ENCODE data around the gene XCL2.
"Not testable (repeated sequence)": the region's sequence is repeated elsewhere in the genome, so short reads cannot be mapped to it uniquely, and the experiment has no call there.

Gene XCL2

DNA sequence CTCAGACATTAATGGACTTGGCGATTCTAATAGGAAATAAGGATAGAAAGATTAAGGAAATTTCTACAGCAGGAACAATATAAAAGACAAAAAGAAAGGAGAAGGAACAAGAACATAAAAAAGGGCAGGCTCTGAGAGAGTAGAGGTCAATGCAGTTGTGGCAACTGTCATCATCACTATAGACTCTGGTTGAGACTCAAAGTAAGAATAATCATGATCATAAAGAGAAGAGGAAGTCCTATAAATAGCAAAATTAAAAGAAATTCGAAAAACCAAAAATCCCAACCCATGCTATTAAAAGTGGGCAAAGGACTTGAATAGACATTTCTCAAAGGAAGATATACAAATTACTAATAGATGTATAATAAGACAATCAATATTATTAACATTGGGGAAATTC lies 18.2 kb upstream of the XCL2 start:
- H3K27me3 ChIP-seq (ENCODE audit: control insufficient read depth, insufficient read depth, low read length, poor library complexity, severe bottlenecking): no peaks in the 10 kb centered on the region
- no peak overlapping the region for H3K27ac ChIP-seq (ENCODE audit: insufficient read depth, low read depth, low read length, poor library complexity, severe bottlenecking)
- H3K36me3 ChIP-seq (ENCODE audit: control insufficient read depth, insufficient read depth, low read length): no peaks in the 10 kb centered on the region
- 86% methylated on average over 1 of the region's 2 CpGs; no CpG with 5 or more reads in 1 of the 2 experiments for WGBS, 2 experiments
- H3K4me1 ChIP-seq (ENCODE audit: control insufficient read depth, insufficient read depth, low read length): no peaks in the 10 kb centered on the region
- H3K9me3 ChIP-seq (ENCODE audit: control insufficient read depth, low read length): no peaks in the 10 kb centered on the region
- no peak overlapping the region for H3K4me3 ChIP-seq (ENCODE audit: insufficient read depth, low read depth, low read length)

DNA sequence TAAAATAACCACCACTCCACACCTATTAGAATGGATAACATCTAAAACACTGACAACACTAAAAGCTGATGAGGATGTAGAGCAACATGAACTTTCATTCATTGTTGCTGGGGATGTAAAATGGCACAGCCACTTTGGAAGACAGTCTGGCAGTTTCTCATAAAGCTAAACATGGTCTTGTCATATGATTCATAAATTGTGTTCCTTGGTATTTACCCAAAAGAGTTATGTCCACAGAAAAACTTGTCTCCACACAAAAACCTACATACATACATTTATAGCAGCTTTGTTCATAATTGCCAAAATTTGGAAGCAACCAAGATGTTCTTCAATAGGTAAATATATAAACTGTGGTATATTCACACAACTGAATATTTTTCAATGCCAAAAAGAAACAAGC lies 16.6 kb upstream of the XCL2 start:
- no peaks in the 10 kb centered on the region for H3K36me3 ChIP-seq (ENCODE audit: control insufficient read depth, insufficient read depth, low read length)
- H3K4me3 ChIP-seq (ENCODE audit: insufficient read depth, low read depth, low read length): no peak overlapping the region
- no peaks in the 10 kb centered on the region for H3K27me3 ChIP-seq (ENCODE audit: control insufficient read depth, insufficient read depth, low read length, poor library complexity, severe bottlenecking)
- no peak overlapping the region for H3K27ac ChIP-seq (ENCODE audit: insufficient read depth, low read depth, low read length, poor library complexity, severe bottlenecking)
- no peaks in the 10 kb centered on the region for H3K9me3 ChIP-seq (ENCODE audit: control insufficient read depth, low read length)
- no peaks in the 10 kb centered on the region for H3K4me1 ChIP-seq (ENCODE audit: control insufficient read depth, insufficient read depth, low read length)

DNA sequence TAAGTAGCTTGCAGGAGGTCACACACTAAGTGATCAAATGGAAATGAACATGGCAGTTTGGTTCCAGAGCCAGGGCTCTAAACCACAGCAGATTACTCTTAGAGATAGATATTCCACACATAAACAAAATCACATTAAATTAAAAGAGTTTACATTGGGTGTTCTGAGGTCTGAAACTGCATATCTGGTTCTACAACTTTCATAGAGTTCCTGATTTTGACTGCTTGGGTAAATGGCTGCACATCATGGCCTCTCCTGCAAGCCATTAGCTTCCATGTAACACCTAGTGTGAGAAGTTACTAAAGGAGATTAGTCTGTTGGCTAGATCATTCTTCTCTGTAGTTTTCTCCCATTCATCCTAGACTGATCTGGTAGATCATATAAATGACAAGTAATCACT lies 12.8 kb upstream of the XCL2 start:
- Histone ChIP-seq H3K9me3 (ENCODE audit: control insufficient read depth, low read length) (no peaks in the 10 kb centered on the region), H3K4me3 (ENCODE audit: insufficient read depth, low read depth, low read length) (no peak overlapping the region), H3K27me3 (ENCODE audit: control insufficient read depth, insufficient read depth, low read length, poor library complexity, severe bottlenecking) (no peaks in the 10 kb centered on the region), H3K4me1 (ENCODE audit: control insufficient read depth, insufficient read depth, low read length) (no peaks in the 10 kb centered on the region), H3K27ac (ENCODE audit: insufficient read depth, low read depth, low read length, poor library complexity, severe bottlenecking) (no peak overlapping the region), H3K36me3 (ENCODE audit: control insufficient read depth, insufficient read depth, low read length) (no peaks in the 10 kb centered on the region)

DNA sequence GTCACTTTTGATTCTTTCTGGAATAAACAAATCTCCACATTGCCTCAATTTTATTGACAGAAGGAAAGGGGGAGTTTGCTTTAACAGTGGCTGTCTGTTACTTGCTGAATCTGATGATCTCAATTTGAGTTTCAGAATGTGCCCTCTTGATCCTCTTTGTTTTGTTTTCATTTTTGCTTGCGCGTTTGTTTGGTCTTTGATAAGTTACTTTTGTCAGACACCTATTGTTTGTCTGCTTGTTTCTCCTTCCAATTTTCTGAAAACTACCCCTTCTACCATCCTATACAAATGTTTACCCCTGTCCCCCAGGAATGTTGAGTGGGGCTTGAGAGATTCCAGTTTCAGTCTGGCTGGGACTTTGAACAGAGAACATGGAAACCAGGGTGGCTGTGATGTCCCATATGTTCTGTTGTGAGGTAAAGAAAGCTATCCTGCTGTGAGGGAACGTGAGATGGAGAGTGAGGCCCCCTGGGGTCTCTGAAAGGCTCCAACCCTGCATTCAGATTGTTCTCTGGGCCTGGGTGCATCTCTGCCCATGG lies 11.8 kb upstream of the XCL2 start:
- 68% methylated on average over 3 of the region's 3 CpGs for WGBS, 2 experiments
- no peaks in the 10 kb centered on the region for H3K36me3 ChIP-seq (ENCODE audit: control insufficient read depth, insufficient read depth, low read length)
- no peaks in the 10 kb centered on the region for H3K4me1 ChIP-seq (ENCODE audit: control insufficient read depth, insufficient read depth, low read length)
- no peak overlapping the region for H3K4me3 ChIP-seq (ENCODE audit: insufficient read depth, low read depth, low read length)
- H3K9me3 ChIP-seq (ENCODE audit: control insufficient read depth, low read length): no peaks in the 10 kb centered on the region
- no peaks in the 10 kb centered on the region for H3K27me3 ChIP-seq (ENCODE audit: control insufficient read depth, insufficient read depth, low read length, poor library complexity, severe bottlenecking)
- H3K27ac ChIP-seq (ENCODE audit: insufficient read depth, low read depth, low read length, poor library complexity, severe bottlenecking): no peak overlapping the region

DNA sequence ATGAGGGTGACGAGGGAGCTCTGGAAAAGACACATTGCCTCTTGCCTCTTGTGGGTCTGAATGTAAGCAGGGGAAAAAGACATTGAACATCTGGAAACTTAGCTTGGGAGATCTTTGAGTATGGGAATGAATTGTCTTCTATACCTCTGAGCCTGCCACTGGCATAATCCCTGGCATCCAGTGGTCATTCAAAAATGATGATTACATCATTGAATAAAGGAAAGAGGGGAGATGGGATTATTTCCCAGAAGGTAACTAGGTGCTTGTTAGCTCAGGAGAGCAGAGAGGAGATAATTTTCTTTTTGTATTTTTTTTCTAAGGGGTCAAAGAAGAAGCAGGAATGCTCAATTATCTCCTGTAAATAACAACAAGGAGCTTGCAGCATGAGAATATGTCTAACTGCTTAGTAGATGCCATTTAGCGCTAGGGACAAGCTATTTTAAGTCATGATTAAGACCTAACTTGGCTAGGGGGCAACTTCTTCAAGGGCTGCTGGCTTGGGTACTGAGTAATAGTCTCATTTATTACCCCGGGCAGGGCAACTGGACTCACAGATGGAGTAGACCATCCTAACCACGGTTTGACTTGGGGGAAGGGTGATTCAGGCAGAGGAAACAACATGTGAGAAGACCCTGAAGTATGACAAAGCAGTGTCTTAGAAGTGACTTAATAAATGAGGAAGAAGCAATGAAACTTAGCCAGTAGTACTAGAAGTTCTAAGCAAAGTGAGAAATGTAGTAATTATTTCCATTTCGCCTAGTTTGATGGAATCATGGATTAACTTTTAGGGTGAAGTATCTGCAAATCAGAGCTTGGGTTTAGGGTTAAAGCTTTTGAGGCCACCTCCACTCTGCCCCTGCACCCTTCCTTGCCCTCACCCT lies 11.0 kb upstream of the XCL2 start:
- Histone ChIP-seq H3K9me3 (ENCODE audit: control insufficient read depth, low read length) (no peaks in the 10 kb centered on the region), H3K27ac (ENCODE audit: insufficient read depth, low read depth, low read length, poor library complexity, severe bottlenecking) (no peak overlapping the region), H3K27me3 (ENCODE audit: control insufficient read depth, insufficient read depth, low read length, poor library complexity, severe bottlenecking) (no peaks in the 10 kb centered on the region), H3K36me3 (ENCODE audit: control insufficient read depth, insufficient read depth, low read length) (no peaks in the 10 kb centered on the region), H3K4me3 (ENCODE audit: insufficient read depth, low read depth, low read length) (no peak overlapping the region), H3K4me1 (ENCODE audit: control insufficient read depth, insufficient read depth, low read length) (no peaks in the 10 kb centered on the region)
- WGBS, 2 experiments: 91 to 94% methylated on average over 5 of the region's 5 CpGs

DNA sequence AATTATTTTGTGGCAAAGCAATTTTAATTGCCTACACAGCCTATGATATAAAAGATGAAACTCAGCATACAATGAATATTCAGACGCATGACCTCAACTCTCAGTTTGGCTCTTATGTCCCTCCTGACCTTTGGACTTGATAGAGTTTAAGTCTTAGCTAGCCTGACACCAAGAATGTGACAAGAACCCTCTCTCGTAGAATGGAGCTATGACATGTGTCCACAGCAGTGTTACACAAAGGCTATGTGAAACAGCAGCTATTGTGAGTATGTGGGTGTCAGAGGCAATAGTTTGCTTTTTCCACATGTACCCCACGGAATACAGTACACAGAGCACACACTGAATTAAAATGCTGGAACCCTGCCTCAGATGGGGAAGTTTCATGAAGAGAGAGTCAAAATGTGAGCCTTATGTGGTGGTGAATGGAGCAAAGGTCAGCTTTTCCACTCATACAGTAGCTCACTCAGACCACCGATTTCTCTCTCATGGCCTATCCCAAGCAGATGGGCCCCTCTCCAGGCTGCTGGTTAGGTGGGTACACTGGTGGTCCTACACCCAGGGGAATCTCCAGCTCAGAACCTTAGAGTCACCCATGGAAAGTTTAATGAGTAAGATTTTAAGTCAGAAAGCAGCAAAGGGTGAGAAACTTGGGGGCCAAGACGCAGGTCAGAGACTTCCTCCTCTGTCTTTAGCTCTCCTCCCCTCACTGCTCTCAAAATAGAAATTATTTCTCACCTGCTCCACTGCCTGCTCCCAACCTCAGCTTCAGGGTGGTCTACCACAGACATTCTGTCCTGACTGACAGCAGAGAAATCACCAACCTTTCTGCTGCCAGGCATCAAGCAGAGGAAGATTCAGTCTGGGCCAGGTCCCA lies 10.1 kb upstream of the XCL2 start:
- Histone ChIP-seq H3K27ac (ENCODE audit: insufficient read depth, low read depth, low read length, poor library complexity, severe bottlenecking) (no peak overlapping the region), H3K9me3 (ENCODE audit: control insufficient read depth, low read length) (no peaks in the 10 kb centered on the region), H3K4me3 (ENCODE audit: insufficient read depth, low read depth, low read length) (no peak overlapping the region), H3K36me3 (ENCODE audit: control insufficient read depth, insufficient read depth, low read length) (no peaks in the 10 kb centered on the region), H3K4me1 (ENCODE audit: control insufficient read depth, insufficient read depth, low read length) (no peaks in the 10 kb centered on the region), H3K27me3 (ENCODE audit: control insufficient read depth, insufficient read depth, low read length, poor library complexity, severe bottlenecking) (no peaks in the 10 kb centered on the region)
- 91 to 95% methylated on average over 5 of the region's 5 CpGs for WGBS, 2 experiments

DNA sequence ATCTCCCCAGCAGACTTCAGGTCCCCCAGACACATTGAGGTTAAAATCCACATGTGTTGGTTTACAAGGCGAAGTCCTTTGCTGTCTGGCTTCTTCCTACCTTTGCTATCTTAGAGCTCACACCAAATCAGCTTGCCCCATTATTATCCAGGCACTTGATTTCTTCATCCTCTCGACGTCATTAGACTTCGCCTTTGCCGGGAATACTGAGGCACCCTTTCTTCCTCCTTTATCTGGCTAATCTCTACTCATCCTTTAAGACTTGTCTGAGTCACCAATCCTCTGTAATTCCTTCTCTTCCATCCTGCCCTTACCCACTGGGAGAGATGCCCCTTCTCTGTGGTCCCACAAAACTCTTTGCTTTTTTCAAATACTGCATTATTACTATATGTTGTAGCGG lies 9.2 kb upstream of the XCL2 start:
- WGBS, 2 experiments: 88 to 90% methylated on average over 6 of the region's 6 CpGs
- no peaks in the 10 kb centered on the region for H3K9me3 ChIP-seq (ENCODE audit: control insufficient read depth, low read length)
- no peak overlapping the region for H3K27ac ChIP-seq (ENCODE audit: insufficient read depth, low read depth, low read length, poor library complexity, severe bottlenecking)
- H3K4me3 ChIP-seq (ENCODE audit: insufficient read depth, low read depth, low read length): no peak overlapping the region
- no peaks in the 10 kb centered on the region for H3K36me3 ChIP-seq (ENCODE audit: control insufficient read depth, insufficient read depth, low read length)
- H3K4me1 ChIP-seq (ENCODE audit: control insufficient read depth, insufficient read depth, low read length): no peaks in the 10 kb centered on the region
- H3K27me3 ChIP-seq (ENCODE audit: control insufficient read depth, insufficient read depth, low read length, poor library complexity, severe bottlenecking): no peaks in the 10 kb centered on the region

DNA sequence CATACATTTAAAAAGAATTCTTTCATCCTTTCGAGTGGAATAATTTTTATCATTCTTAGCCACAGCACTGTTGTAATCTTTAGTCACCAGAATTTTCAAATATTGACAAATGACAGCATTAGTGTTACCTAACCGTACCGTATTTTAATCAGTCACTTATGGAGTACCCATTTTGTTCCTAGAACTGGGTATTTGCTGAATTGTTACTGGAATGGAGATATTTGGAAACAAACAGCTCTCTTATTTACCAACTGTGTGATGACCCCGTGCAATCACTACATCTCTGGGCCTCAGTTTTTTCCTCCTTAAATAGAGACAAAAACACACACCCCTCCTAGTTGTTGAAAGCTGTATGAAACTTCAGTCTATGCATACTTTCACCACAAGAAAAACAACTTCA lies 7.9 kb upstream of the XCL2 start:
- no peak overlapping the region for H3K4me3 ChIP-seq (ENCODE audit: insufficient read depth, low read depth, low read length)
- no peaks in the 10 kb centered on the region for H3K4me1 ChIP-seq (ENCODE audit: control insufficient read depth, insufficient read depth, low read length)
- no peaks in the 10 kb centered on the region for H3K36me3 ChIP-seq (ENCODE audit: control insufficient read depth, insufficient read depth, low read length)
- no peaks in the 10 kb centered on the region for H3K27me3 ChIP-seq (ENCODE audit: control insufficient read depth, insufficient read depth, low read length, poor library complexity, severe bottlenecking)
- H3K9me3 ChIP-seq (ENCODE audit: control insufficient read depth, low read length): no peaks in the 10 kb centered on the region
- 91 to 92% methylated on average over 4 of the region's 4 CpGs for WGBS, 2 experiments
- H3K27ac ChIP-seq (ENCODE audit: insufficient read depth, low read depth, low read length, poor library complexity, severe bottlenecking): no peak overlapping the region

DNA sequence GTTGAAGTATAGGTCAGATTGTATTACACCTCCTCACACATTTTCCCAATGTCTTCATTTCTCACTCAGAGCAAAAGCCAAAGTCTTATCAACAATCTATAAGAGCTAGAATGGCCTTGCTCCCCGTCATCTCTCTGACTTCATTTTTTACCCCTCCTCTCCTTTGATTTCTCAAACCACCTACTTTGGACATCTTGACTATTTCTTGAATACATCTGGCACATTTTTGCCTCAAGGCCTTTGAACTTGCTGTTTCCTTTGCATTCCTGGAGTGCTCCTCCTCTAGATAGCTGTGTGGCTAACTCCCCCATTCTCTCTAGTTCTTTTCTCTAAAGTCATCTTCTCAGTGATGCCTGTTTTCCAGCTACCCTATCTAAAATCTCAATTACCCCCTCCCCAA lies 7.2 kb upstream of the XCL2 start:
- Histone ChIP-seq H3K36me3 (ENCODE audit: control insufficient read depth, insufficient read depth, low read length) (no peaks in the 10 kb centered on the region), H3K4me3 (ENCODE audit: insufficient read depth, low read depth, low read length) (no peak overlapping the region), H3K27ac (ENCODE audit: insufficient read depth, low read depth, low read length, poor library complexity, severe bottlenecking) (no peak overlapping the region), H3K9me3 (ENCODE audit: control insufficient read depth, low read length) (no peaks in the 10 kb centered on the region), H3K4me1 (ENCODE audit: control insufficient read depth, insufficient read depth, low read length) (no peaks in the 10 kb centered on the region), H3K27me3 (ENCODE audit: control insufficient read depth, insufficient read depth, low read length, poor library complexity, severe bottlenecking) (no peaks in the 10 kb centered on the region)
- WGBS, 2 experiments: 87 to 92% methylated on average over 1 of the region's 1 CpG

DNA sequence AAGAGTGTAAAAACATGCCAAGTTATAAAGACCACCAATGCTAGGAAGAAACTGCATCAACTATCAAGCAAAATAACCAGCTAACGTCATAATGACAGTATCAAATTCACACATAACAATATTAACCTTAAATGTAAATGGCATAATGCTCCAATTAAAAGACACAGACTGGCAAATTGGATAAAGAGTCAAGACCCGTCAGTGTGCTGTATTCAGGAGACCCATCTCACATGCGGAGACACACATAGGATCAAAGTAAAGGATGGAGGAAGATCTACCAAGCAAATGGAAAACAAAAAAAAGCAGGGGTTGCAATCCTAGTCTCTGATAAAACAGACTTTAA lies 2.7 kb upstream of the XCL2 start:
- H3K36me3 ChIP-seq (ENCODE audit: control insufficient read depth, insufficient read depth, low read length); H3K27ac ChIP-seq (ENCODE audit: insufficient read depth, low read depth, low read length, poor library complexity, severe bottlenecking); H3K4me1 ChIP-seq (ENCODE audit: control insufficient read depth, insufficient read depth, low read length); H3K4me3 ChIP-seq (ENCODE audit: insufficient read depth, low read depth, low read length); H3K27me3 ChIP-seq (ENCODE audit: control insufficient read depth, insufficient read depth, low read length, poor library complexity, severe bottlenecking); H3K9me3 ChIP-seq (ENCODE audit: control insufficient read depth, low read length): not testable (repeated sequence)
- 82 to 96% methylated on average over 3 of the region's 3 CpGs for WGBS, 2 experiments

Data from ectodermal cell (in vitro differentiated cells).